H1 (cell line): Measurements from ENCODE around the gene ALOX15. TPM values are rescaled to one million over a fixed set of nuclear protein-coding genes. Genes with fewer than 3 reads are reported as not detected.

Experiments used
- CTCF ChIA-PET: fragments of 300-600 bp; sonication (Branson Sonifier 250); formaldehyde crosslinking; loops from one replicate; lab custom pipeline; 2021; ENCODE audit not compliant: partially characterized antibody; lab: Charles Lee
- POLR2A ChIA-PET: fragments of 300-600 bp; sonication (Branson Sonifier 250); formaldehyde crosslinking; loops from one replicate; lab custom pipeline; 2021; ENCODE audit warnings: inconsistent platforms; ENCODE audit not compliant: partially characterized antibody; lab: Charles Lee
- DNase-seq, 2 experiments: peaks; one replicate each; pipeline versions ENCODE4 v3.0.0 to v3.0.0-alpha.2; 2010 to 2022; ENCODE audit warnings: low spot score in 2 of 2, low read depth in 1 of 2, mixed read lengths in 1 of 2
- FAIRE-seq: peaks from 2 replicates; lab custom pipeline; 2011; peaks lifted over from hg19 to GRCh38; lab: Jason Lieb, UNC
- H2AFZ ChIP-seq: 2 replicates; pipeline ENCODE4 v1.8.1; 2012; ENCODE audit warnings: low read length, inconsistent platforms
- H2AK5ac ChIP-seq: 2 replicates; pipeline ENCODE4 v1.6.1; 2013; ENCODE audit warnings: low read depth, low read length
- H2BK120ac ChIP-seq: replicated peaks from 2 replicates; pipeline ENCODE3; 2013; ENCODE audit warnings: low read depth, low read length, inconsistent platforms
- H2BK12ac ChIP-seq: 2 replicates; pipeline ENCODE4 v1.6.1; 2013; ENCODE audit warnings: low read depth, low read length
- H2BK15ac ChIP-seq: 2 replicates; pipeline ENCODE4 v1.6.1; 2013; ENCODE audit warnings: low read length
- H2BK20ac ChIP-seq: 2 replicates; pipeline ENCODE4 v1.6.1; 2013; ENCODE audit warnings: low read length
- H2BK5ac ChIP-seq: 2 replicates; pipeline ENCODE4 v1.6.1; 2013; ENCODE audit warnings: low read depth, low read length
- H3K14ac ChIP-seq: 2 replicates; pipeline ENCODE4 v1.6.1; 2013; ENCODE audit warnings: inconsistent platforms; ENCODE audit not compliant: insufficient read length
- H3K18ac ChIP-seq: 2 replicates; pipeline ENCODE4 v1.6.1; 2013; ENCODE audit warnings: low read length; ENCODE audit errors: extremely low read depth
- H3K23ac ChIP-seq: 2 replicates; pipeline ENCODE4 v1.6.1; 2013; ENCODE audit warnings: inconsistent platforms; ENCODE audit not compliant: insufficient read length
- H3K23me2 ChIP-seq: 2 replicates; pipeline ENCODE4 v1.6.1; 2013; ENCODE audit warnings: low read depth, low read length
- H3K27ac ChIP-seq: 2 replicates; pipeline ENCODE4 v1.6.1; 2011; ENCODE audit warnings: low read depth, low read length, inconsistent platforms
- H3K27me3 ChIP-seq, 4 experiments: replicated peaks in 1 of 4; 1 replicate in 1 of 4; 2 replicates in 3 of 4; pipeline versions ENCODE4 v1.6.1 to v1.8.1; 2011 to 2013; ENCODE audit warnings: low read length in 3 of 4, mild to moderate bottlenecking in 3 of 4, inconsistent platforms in 2 of 4, mixed read lengths in 2 of 4, moderate library complexity in 1 of 4; ENCODE audit not compliant: control insufficient read depth in 3 of 4, insufficient read depth in 3 of 4; ENCODE audit errors: extremely low read depth in 1 of 4
- H3K36me3 ChIP-seq, 4 experiments: 2 replicates each; pipeline versions ENCODE4 v1.6.1 to v1.8.1; 2011 to 2013; ENCODE audit warnings: mild to moderate bottlenecking in 4 of 4, low read length in 3 of 4, moderate library complexity in 2 of 4, control low read depth in 1 of 4, inconsistent platforms in 1 of 4; ENCODE audit not compliant: insufficient read depth in 4 of 4, control insufficient read depth in 2 of 4
- H3K4ac ChIP-seq: replicated peaks from 2 replicates; pipeline ENCODE3; 2013; ENCODE audit warnings: low read length, low read depth, mixed read lengths, inconsistent platforms; ENCODE audit not compliant: insufficient read length
- H3K4me1 ChIP-seq, 4 experiments: replicated peaks in 1 of 4; 1 replicate in 1 of 4; 2 replicates in 3 of 4; pipeline versions ENCODE4 v1.6.1 to v1.8.1; 2011 to 2013; ENCODE audit warnings: low read length in 3 of 4, inconsistent platforms in 2 of 4, mixed read lengths in 1 of 4; ENCODE audit not compliant: insufficient read depth in 4 of 4, control insufficient read depth in 3 of 4
- H3K4me2 ChIP-seq, 2 experiments: 2 replicates each; pipeline versions ENCODE4 v1.6.1 to v1.8.1; 2011 to 2013; ENCODE audit warnings: low read depth in 2 of 2, low read length in 2 of 2, control low read depth in 1 of 2, inconsistent platforms in 1 of 2, mild to moderate bottlenecking in 1 of 2; ENCODE audit not compliant: insufficient read depth in 1 of 2
- H3K4me3 ChIP-seq, 4 experiments: fragments of 200-600, 300-600 bp in 1 of 4; sonication (generic), shearing (Covaris generic), sonication (Bioruptor Twin) in 1 of 4; 2 replicates each; pipeline versions ENCODE4 v1.5.1 to v1.8.1; 2011 to 2016; ENCODE audit warnings: low read length in 4 of 4, low read depth in 3 of 4, control low read depth in 2 of 4, inconsistent platforms in 2 of 4, mild to moderate bottlenecking in 2 of 4, mixed read lengths in 1 of 4, moderate library complexity in 1 of 4; ENCODE audit not compliant: insufficient read depth in 2 of 4; ENCODE audit errors: extremely low read depth in 1 of 4
- H3K56ac ChIP-seq: replicated peaks from 2 replicates; pipeline ENCODE3; 2013; ENCODE audit warnings: low read depth, mild to moderate bottlenecking, mixed read lengths, low read length, inconsistent platforms; ENCODE audit not compliant: insufficient read length
- H3K79me1 ChIP-seq: 2 replicates; pipeline ENCODE4 v1.6.1; 2013; ENCODE audit warnings: low read depth, low read length, control low read depth
- H3K79me2 ChIP-seq, 2 experiments: 2 replicates each; pipeline versions ENCODE4 v1.6.1 to v1.8.1; 2012 to 2013; ENCODE audit warnings: low read length in 2 of 2, mild to moderate bottlenecking in 2 of 2, inconsistent platforms in 1 of 2; ENCODE audit not compliant: insufficient read depth in 2 of 2, control insufficient read depth in 1 of 2
- H3K9ac ChIP-seq, 4 experiments: replicated peaks in 1 of 4; 1 replicate in 1 of 4; 2 replicates in 3 of 4; pipeline versions ENCODE4 v1.6.1 to v1.8.1; 2011 to 2013; ENCODE audit warnings: low read depth in 3 of 4, low read length in 3 of 4, control low read depth in 2 of 4, mild to moderate bottlenecking in 2 of 4, moderate library complexity in 2 of 4, inconsistent platforms in 1 of 4; ENCODE audit errors: extremely low read depth in 1 of 4
- H3K9me3 ChIP-seq, 2 experiments: 2 replicates each; pipeline versions ENCODE4 v1.6.1 to v1.8.1; 2012 to 2013; ENCODE audit warnings: mild to moderate bottlenecking in 2 of 2, moderate library complexity in 2 of 2, control low read depth in 1 of 2, inconsistent platforms in 1 of 2, low read depth in 1 of 2, low read length in 1 of 2, mixed read lengths in 1 of 2; ENCODE audit not compliant: insufficient read depth in 2 of 2
- H4K20me1 ChIP-seq, 2 experiments: replicated peaks in 1 of 2; 2 replicates each; pipeline versions ENCODE3 to v1.8.1; 2011 to 2013; ENCODE audit warnings: inconsistent platforms in 2 of 2, low read length in 2 of 2, mild to moderate bottlenecking in 1 of 2; ENCODE audit not compliant: insufficient read depth in 2 of 2, control insufficient read depth in 1 of 2
- H4K5ac ChIP-seq: 2 replicates; pipeline ENCODE4 v1.6.1; 2013; ENCODE audit warnings: low read length, low read depth, mixed read lengths, inconsistent platforms; ENCODE audit not compliant: insufficient read length
- H4K8ac ChIP-seq: 2 replicates; pipeline ENCODE4 v1.8.0; 2013; ENCODE audit warnings: mild to moderate bottlenecking, moderate library complexity, low read length, inconsistent platforms; ENCODE audit not compliant: insufficient read depth; ENCODE audit errors: extremely low read depth
- H4K91ac ChIP-seq: replicated peaks from 2 replicates; pipeline ENCODE3; 2013; ENCODE audit warnings: low read length, mixed read lengths, inconsistent platforms; ENCODE audit not compliant: insufficient read length
- BRCA1 ChIP-seq: IDR thresholded peaks from 2 replicates; pipeline ENCODE4 v1.6.1; 2012; ENCODE audit warnings: low read depth, low read length, improper control_type of control experiment
- CBX5 ChIP-seq: fragments of 300-800, 300-1000 bp; sonication (generic); IDR thresholded peaks from 2 replicates; pipeline ENCODE4 v1.7.1; 2016; ENCODE audit warnings: antibody characterized with exemption, low read length, low read depth
- CBX8 ChIP-seq: fragments of 300-800, 300-1000 bp; sonication (generic); IDR thresholded peaks from 2 replicates; pipeline ENCODE4 v1.7.1; 2016; ENCODE audit warnings: low read depth, low read length, borderline replicate concordance
- CREB1 ChIP-seq: IDR thresholded peaks from 2 replicates; pipeline ENCODE4 v1.6.1; 2012; ENCODE audit warnings: inconsistent platforms
- FOSL1 ChIP-seq: IDR thresholded peaks from 2 replicates; pipeline ENCODE4 v1.6.1; 2011; ENCODE audit warnings: mild to moderate bottlenecking, low read depth, low read length, moderate library complexity; ENCODE audit not compliant: insufficient read depth
- HDAC2 ChIP-seq, 2 experiments: fragments of 300-600 bp in 1 of 2; sonication (generic) in 1 of 2; IDR thresholded peaks; 2 replicates each; pipeline ENCODE4 v1.6.1; 2011 to 2012; ENCODE audit warnings: low read depth in 2 of 2, low read length in 2 of 2, mild to moderate bottlenecking in 2 of 2, moderate library complexity in 2 of 2, borderline replicate concordance in 1 of 2, inconsistent platforms in 1 of 2
- KDM1A ChIP-seq: fragments of 200-600, 300-600 bp; sonication (generic); IDR thresholded peaks from 2 replicates; pipeline ENCODE4 v1.7.1; 2016; ENCODE audit warnings: mild to moderate bottlenecking, low read length, borderline replicate concordance
- KDM4A ChIP-seq: IDR thresholded peaks from one replicate; pipeline ENCODE4 v1.7.1; 2012; ENCODE audit warnings: low read depth, mild to moderate bottlenecking, moderate library complexity, low read length, inconsistent platforms; ENCODE audit not compliant: severe bottlenecking
- POU5F1 ChIP-seq: IDR thresholded peaks from 2 replicates; pipeline ENCODE4 v1.6.1; 2011; ENCODE audit warnings: low read depth, mild to moderate bottlenecking, low read length, moderate library complexity
- RBBP5 ChIP-seq: IDR thresholded peaks from 2 replicates; pipeline ENCODE4 v1.7.1; 2012; ENCODE audit warnings: low read depth, mild to moderate bottlenecking, inconsistent platforms, low read length, moderate library complexity, borderline replicate concordance
- RFX5 ChIP-seq: IDR thresholded peaks from 2 replicates; pipeline ENCODE4 v1.6.1; 2011; ENCODE audit warnings: low read depth, low read length, improper control_type of control experiment, borderline replicate concordance
- SP4 ChIP-seq: IDR thresholded peaks from 2 replicates; pipeline ENCODE4 v1.6.1; 2012; ENCODE audit warnings: low read length, inconsistent platforms
- SUZ12 ChIP-seq: fragments of 200-600 bp; sonication (generic); IDR thresholded peaks from 2 replicates; pipeline ENCODE4 v1.6.1; 2012; ENCODE audit warnings: mild to moderate bottlenecking, inconsistent platforms, low read length, moderate library complexity, mixed read lengths
- TBP ChIP-seq: IDR thresholded peaks from 2 replicates; pipeline ENCODE4 v1.6.1; 2011; ENCODE audit warnings: low read depth, low read length, improper control_type of control experiment
- TEAD4 ChIP-seq: IDR thresholded peaks from 2 replicates; pipeline ENCODE4 v1.6.1; 2012; ENCODE audit warnings: low read depth, low read length, inconsistent platforms, mixed read lengths
- WGBS, 2 experiments: shearing (Covaris generic) in 1 of 2; methylation state at CpG; one replicate each; pipeline versions ENCODE4 v1.1.6 to v1.1.7; 2013 to 2015; ENCODE audit warnings: low lambda C conversion rate in 2 of 2, mixed read lengths in 2 of 2, inconsistent platforms in 1 of 2, low coverage in 1 of 2, missing lambda C conversion rate in 1 of 2; ENCODE audit not compliant: insufficient replicate concordance in 2 of 2, insufficient coverage in 1 of 2, insufficient read length in 1 of 2; ENCODE audit errors: extremely low coverage in 1 of 2, missing lambda C conversion rate in 1 of 2; 5-methylcytosine and 5-hydroxymethylcytosine counted together
- polyA plus RNA-seq, 7 experiments: library from polyadenylated mRNA; depleted of rRNA in 3 of 7; stranded (reverse) in 5 of 7; unstranded in 2 of 7; fragments of >200 nt in 5 of 7; fragments of 200-250 nt in 2 of 7; gene quantifications; 1 replicate in 5 of 7; 2 replicates in 1 of 7; 4 replicates in 1 of 7; pipeline versions ENCODE4 v1.2.1 to v1.2.3, GENCODE V29; 2011 to 2013; ENCODE audit warnings: missing spikeins in 2 of 7, mixed read lengths in 2 of 7
- total RNA-seq: library from RNA; stranded (reverse); fragmentation: NEBNext Ultra II Directional; extraction: Animal tissue kit (Norgen Biotek cat#: 25700); gene quantifications from 2 replicates; pipeline ENCODE4 v1.2.1, GENCODE V29; 2021

Gene ALOX15
- total and polyA plus RNA-seq, 2 of the 8 experiments (the other 6 are each of a cell fraction or from before 2014, with no cell fraction given) = 1.5 to 1.7 TPM

GRCh38 chr17:4602041-4602440, 39.4 kb downstream of the ALOX15 start:
- no peak overlapping the region for H2BK15ac ChIP-seq
- FAIRE-seq = no peak
- 84% methylated on average over 3 of the region's 5 CpGs; no CpG with 5 or more reads in 1 of the 2 experiments for WGBS, 2 experiments
- no peak for DNase-seq
- POLR2A ChIA-PET = no interaction called here
- no peaks in the 10 kb centered on the region for H3K36me3 ChIP-seq
- H2AK5ac ChIP-seq = no peak overlapping the region
- H2BK5ac ChIP-seq = no peak overlapping the region
- H3K4me1 ChIP-seq = peaks cover 4 to 29% (median 19%) of the 10 kb centered on the region in 4 experiments
- H3K4ac ChIP-seq = no peak overlapping the region
- H4K5ac ChIP-seq = no peak overlapping the region
- H3K23ac ChIP-seq = no peak overlapping the region
- H3K14ac ChIP-seq = no peak overlapping the region
- H3K56ac ChIP-seq = no peak overlapping the region
- no peak overlapping the region for H3K9ac ChIP-seq
- no peak overlapping the region for H2AFZ ChIP-seq
- no peak overlapping the region for H2BK120ac ChIP-seq
- H4K91ac ChIP-seq = no peak overlapping the region
- H3K4me2 ChIP-seq = no peak overlapping the region
- peaks cover 2% of the 10 kb centered on the region; the same call in 1 of the 2 replicates for H3K23me2 ChIP-seq
- no peak overlapping the region for H3K18ac ChIP-seq
- no peaks in the 10 kb centered on the region for H3K9me3 ChIP-seq
- H3K79me1 ChIP-seq = no peaks in the 10 kb centered on the region
- H4K8ac ChIP-seq = no peak overlapping the region
- H3K27me3 ChIP-seq = 0 out of 7 replicates have a peak, but pooled peaks cover 0 to 2% (median 0%) of the 10 kb centered on the region in 4 experiments
- H2BK20ac ChIP-seq = no peak overlapping the region
- CTCF ChIA-PET = interaction anchor here (0.6 to 9.8 kb wide), 5 partner anchors 8 to 1067 kb away, joined by 3 to 77 read pairs (median 5); partner anchors contain the start of gene MED11
- no peaks in the 10 kb centered on the region for H4K20me1 ChIP-seq
- H3K27ac ChIP-seq = no peak overlapping the region
- H2BK12ac ChIP-seq = no peak overlapping the region
- H3K4me3 ChIP-seq = no peak overlapping the region
- H3K79me2 ChIP-seq = no peaks in the 10 kb centered on the region
- TF ChIP-seq POU5F1 = no peak
- no peak for TF ChIP-seq CREB1
- no peak for TF ChIP-seq TBP
- TF ChIP-seq RFX5 = no peak
- no peak for TF ChIP-seq TEAD4
- TF ChIP-seq SP4 = no peak
- no peak for TF ChIP-seq KDM1A
- no peak for TF ChIP-seq KDM4A
- TF ChIP-seq FOSL1 = no peak
- TF ChIP-seq CBX8 = no peak
- no peak for TF ChIP-seq RBBP5
- no peak for TF ChIP-seq CBX5
- TF ChIP-seq SUZ12 = no peak
- TF ChIP-seq BRCA1 = no peak
- TF ChIP-seq HDAC2 (IDR thresholded peaks at IDR 0.05; ENCODE audit: borderline replicate concordance in 1 of 2, low read depth in 2 of 2, low read length in 2 of 2) = no peak
